Lower lobe of right lung (tissue), 2 donors: ENCODE results near the gene LRRC70. TPM values are rescaled to one million over a fixed set of nuclear protein-coding genes. Genes with fewer than 3 reads are reported as not detected.

ENCODE experiments used
- ATAC-seq, 2 donors: fragments of 200-7000 bp; cut with Tn5 transposase; one replicate each; pipeline ENCODE4 v1.9.1; 2020 to 2022; ENCODE audit warnings: mild to moderate bottlenecking in 2 of 2, moderate library complexity in 2 of 2
- DNase-seq: peaks from one replicate; pipeline ENCODE4 v3.0.0-alpha.2; 2020
- H3K27ac ChIP-seq: fragments of 200-600 bp; one replicate; pipeline ENCODE4 v1.8.0; 2022
- H3K27me3 ChIP-seq: fragments of 200-600 bp; one replicate; pipeline ENCODE4 v1.8.0; 2022; ENCODE audit warnings: low read depth
- H3K36me3 ChIP-seq: fragments of 200-600 bp; one replicate; pipeline ENCODE4 v1.8.0; 2022; ENCODE audit warnings: mild to moderate bottlenecking
- H3K4me1 ChIP-seq: fragments of 200-600 bp; one replicate; pipeline ENCODE4 v1.8.0; 2022
- H3K4me3 ChIP-seq: fragments of 200-600 bp; one replicate; pipeline ENCODE4 v1.8.0; 2022; ENCODE audit warnings: mild to moderate bottlenecking
- H3K9me3 ChIP-seq: fragments of 200-600 bp; one replicate; pipeline ENCODE4 v1.8.0; 2022
- intact Hi-C: fragments of 100-400 bp; cut with DNase I; formaldehyde crosslinking; loops from one replicate; pipeline ENCODE4 v1.11.0; 2022
- total RNA-seq: library from RNA; stranded (reverse); fragmentation: NEBNext Ultra II Directional; extraction: Animal tissue kit (Norgen Biotek cat#: 25700); gene quantifications from one replicate; pipeline ENCODE4 v1.2.1, GENCODE V29; 2021
- TF ChIP-seq, protein P1 (sequence below): fragments of 200-600 bp; IDR thresholded peaks from one replicate; pipeline ENCODE4 v1.8.0; 2022; ENCODE audit warnings: antibody characterized with exemption, mild to moderate bottlenecking
- donor health status: DM: no; HTN: yes; CAD: no; lungs with severe emphysema.

LRRC70 gene
- total RNA-seq, 1 donor from 2014 or later: 1.1 TPM

- TF ChIP-seq, protein P1, sequence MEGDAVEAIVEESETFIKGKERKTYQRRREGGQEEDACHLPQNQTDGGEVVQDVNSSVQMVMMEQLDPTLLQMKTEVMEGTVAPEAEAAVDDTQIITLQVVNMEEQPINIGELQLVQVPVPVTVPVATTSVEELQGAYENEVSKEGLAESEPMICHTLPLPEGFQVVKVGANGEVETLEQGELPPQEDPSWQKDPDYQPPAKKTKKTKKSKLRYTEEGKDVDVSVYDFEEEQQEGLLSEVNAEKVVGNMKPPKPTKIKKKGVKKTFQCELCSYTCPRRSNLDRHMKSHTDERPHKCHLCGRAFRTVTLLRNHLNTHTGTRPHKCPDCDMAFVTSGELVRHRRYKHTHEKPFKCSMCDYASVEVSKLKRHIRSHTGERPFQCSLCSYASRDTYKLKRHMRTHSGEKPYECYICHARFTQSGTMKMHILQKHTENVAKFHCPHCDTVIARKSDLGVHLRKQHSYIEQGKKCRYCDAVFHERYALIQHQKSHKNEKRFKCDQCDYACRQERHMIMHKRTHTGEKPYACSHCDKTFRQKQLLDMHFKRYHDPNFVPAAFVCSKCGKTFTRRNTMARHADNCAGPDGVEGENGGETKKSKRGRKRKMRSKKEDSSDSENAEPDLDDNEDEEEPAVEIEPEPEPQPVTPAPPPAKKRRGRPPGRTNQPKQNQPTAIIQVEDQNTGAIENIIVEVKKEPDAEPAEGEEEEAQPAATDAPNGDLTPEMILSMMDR: no peak
- Histone ChIP-seq H3K9me3 (no peaks in the 10 kb centered on the region), H3K27ac (no peak overlapping the region), H3K4me3 (no peak overlapping the region), H3K27me3 (no peaks in the 10 kb centered on the region), H3K4me1 (no peaks in the 10 kb centered on the region), H3K36me3 (no peaks in the 10 kb centered on the region)
- DNase-seq (no peak), ATAC-seq (no peak)
- intact Hi-C loops: no loop called here
These were observed 3.4 kb downstream of the LRRC70 start for GRCh38 chr5:62581836-62582597.

GRCh38 chr5:62584391-62584790 is 5.8 kb downstream of the LRRC70 start:
- intact Hi-C loops: no loop called here
- H3K9me3 ChIP-seq: no peaks in the 10 kb centered on the region
- no peaks in the 10 kb centered on the region for H3K4me1 ChIP-seq
- H3K27me3 ChIP-seq: no peaks in the 10 kb centered on the region
- ATAC-seq (no peak), DNase-seq (no peak)
- H3K4me3 ChIP-seq: no peak overlapping the region
- TF ChIP-seq, protein P1: no peak
- H3K27ac ChIP-seq: no peak overlapping the region
- H3K36me3 ChIP-seq: no peaks in the 10 kb centered on the region

DNA sequence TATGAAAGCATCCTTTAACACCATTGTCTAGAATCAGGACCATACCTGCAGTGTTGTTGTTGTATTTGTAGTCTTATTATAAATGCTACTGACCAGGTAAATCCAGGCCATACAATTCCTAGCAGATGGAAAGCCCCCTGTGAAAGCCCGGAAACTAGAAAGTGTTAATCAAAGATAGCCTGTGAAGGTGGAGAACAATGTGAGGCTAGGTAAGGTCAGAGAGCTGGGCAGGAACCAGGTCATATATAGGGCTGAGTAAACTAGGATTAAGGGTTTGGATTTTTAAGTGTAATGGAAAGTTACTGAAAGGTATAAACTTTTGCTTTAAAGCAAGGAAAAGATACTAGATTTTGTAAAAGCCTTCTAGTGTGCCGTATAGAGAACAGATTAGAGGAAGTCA is 6.7 kb downstream of the LRRC70 start:
- DNase-seq (no peak), ATAC-seq (no peak)
- intact Hi-C loops: no loop called here
- Histone ChIP-seq H3K27ac (no peak overlapping the region), H3K9me3 (no peaks in the 10 kb centered on the region), H3K27me3 (no peaks in the 10 kb centered on the region), H3K36me3 (no peaks in the 10 kb centered on the region), H3K4me1 (no peaks in the 10 kb centered on the region), H3K4me3 (no peak overlapping the region)
- TF ChIP-seq, protein P1: no peak

GRCh38 chr5:62585751-62586150 is 7.1 kb downstream of the LRRC70 start:
- Histone ChIP-seq H3K9me3 (no peaks in the 10 kb centered on the region), H3K4me1 (no peaks in the 10 kb centered on the region), H3K36me3 (no peaks in the 10 kb centered on the region), H3K27ac (no peak overlapping the region), H3K4me3 (no peak overlapping the region), H3K27me3 (no peaks in the 10 kb centered on the region)
- TF ChIP-seq, protein P1: no peak
- no peak for DNase-seq
- ATAC-seq: no peak
- intact Hi-C loops: no loop called here

GRCh38 chr5:62587737-62588136 is 9.1 kb downstream of the LRRC70 start:
- DNase-seq: no peak
- H3K36me3 ChIP-seq: no peaks in the 10 kb centered on the region
- no peak for ATAC-seq
- intact Hi-C loops: no loop called here
- H3K9me3 ChIP-seq: no peaks in the 10 kb centered on the region
- H3K4me1 ChIP-seq: no peaks in the 10 kb centered on the region
- TF ChIP-seq, protein P1: no peak
- H3K4me3 ChIP-seq: no peak overlapping the region
- H3K27ac ChIP-seq: no peak overlapping the region
- no peaks in the 10 kb centered on the region for H3K27me3 ChIP-seq
